ENCODE results near the gene ADAP2. TPM values are rescaled to one million over a fixed set of nuclear protein-coding genes. Genes with fewer than 3 reads are reported as not detected.

Gene ADAP2
- total RNA-seq, 1 donor from 2014 or later, result 0.89 TPM

- no peaks in the 10 kb centered on the region for H3K4me1 Mint-ChIP-seq (ENCODE audit: low read depth, unreplicated experiment)
- Histone ChIP-seq H3K27ac (ENCODE audit: low read depth, low read length) (no peak overlapping the region), H3K4me1 (ENCODE audit: insufficient read depth, low read length) (no peaks in the 10 kb centered on the region), H3K9me3 (ENCODE audit: insufficient read depth, low read depth, low read length) (no peaks in the 10 kb centered on the region), H3K4me2 (ENCODE audit: low read length) (no peak overlapping the region), H3K27me3 (ENCODE audit: insufficient read depth, low read length) (no peaks in the 10 kb centered on the region), H3K4me3 (ENCODE audit: insufficient read depth, low read depth, low read length) (no peak overlapping the region), H3K36me3 (ENCODE audit: insufficient read depth, low read length) (peaks cover 15% of the 10 kb centered on the region), H3K79me2 (ENCODE audit: insufficient read depth, low read length) (peaks cover 17% of the 10 kb centered on the region), H4K20me1 (ENCODE audit: insufficient read depth, low read length) (peaks cover 5% of the 10 kb centered on the region), H2AFZ (ENCODE audit: low read depth, low read length) (no peak overlapping the region), H3K9ac (ENCODE audit: low read length) (no peak overlapping the region)
- no peak for TF ChIP-seq EZH2 (IDR thresholded peaks at IDR 0.05; ENCODE audit: insufficient read depth, low read length)
- TF ChIP-seq, protein P1, sequence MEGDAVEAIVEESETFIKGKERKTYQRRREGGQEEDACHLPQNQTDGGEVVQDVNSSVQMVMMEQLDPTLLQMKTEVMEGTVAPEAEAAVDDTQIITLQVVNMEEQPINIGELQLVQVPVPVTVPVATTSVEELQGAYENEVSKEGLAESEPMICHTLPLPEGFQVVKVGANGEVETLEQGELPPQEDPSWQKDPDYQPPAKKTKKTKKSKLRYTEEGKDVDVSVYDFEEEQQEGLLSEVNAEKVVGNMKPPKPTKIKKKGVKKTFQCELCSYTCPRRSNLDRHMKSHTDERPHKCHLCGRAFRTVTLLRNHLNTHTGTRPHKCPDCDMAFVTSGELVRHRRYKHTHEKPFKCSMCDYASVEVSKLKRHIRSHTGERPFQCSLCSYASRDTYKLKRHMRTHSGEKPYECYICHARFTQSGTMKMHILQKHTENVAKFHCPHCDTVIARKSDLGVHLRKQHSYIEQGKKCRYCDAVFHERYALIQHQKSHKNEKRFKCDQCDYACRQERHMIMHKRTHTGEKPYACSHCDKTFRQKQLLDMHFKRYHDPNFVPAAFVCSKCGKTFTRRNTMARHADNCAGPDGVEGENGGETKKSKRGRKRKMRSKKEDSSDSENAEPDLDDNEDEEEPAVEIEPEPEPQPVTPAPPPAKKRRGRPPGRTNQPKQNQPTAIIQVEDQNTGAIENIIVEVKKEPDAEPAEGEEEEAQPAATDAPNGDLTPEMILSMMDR (IDR thresholded peaks at IDR 0.05; ENCODE audit: insufficient read depth, low read depth, low read length), result no peak
- no peaks in the 10 kb centered on the region for H3K27me3 Mint-ChIP-seq (ENCODE audit: low read depth, unreplicated experiment)
- H3K27ac Mint-ChIP-seq (ENCODE audit: unreplicated experiment), result no peak overlapping the region
- H3K36me3 Mint-ChIP-seq (ENCODE audit: low read depth, unreplicated experiment), result no peaks in the 10 kb centered on the region
- FAIRE-seq, result no peak
- H3K9me3 Mint-ChIP-seq (ENCODE audit: unreplicated experiment), result no peaks in the 10 kb centered on the region
- DNase-seq (ENCODE audit: low read depth), result no peak
- H3K4me3 Mint-ChIP-seq (ENCODE audit: unreplicated experiment), result no peak overlapping the region
Measured at GRCh38 chr17:30897311-30897710, 24.4 kb upstream of the ADAP2 start.

- H3K79me2 ChIP-seq (ENCODE audit: insufficient read depth, low read length), result peaks cover 55% of the 10 kb centered on the region
- DNase-seq (ENCODE audit: low read depth), result no peak
- Mint-ChIP-seq H3K4me1 (ENCODE audit: low read depth, unreplicated experiment) (peaks cover 3% of the 10 kb centered on the region), H3K27me3 (ENCODE audit: low read depth, unreplicated experiment) (no peaks in the 10 kb centered on the region), H3K9me3 (ENCODE audit: unreplicated experiment) (peaks cover 2% of the 10 kb centered on the region), H3K4me3 (ENCODE audit: unreplicated experiment) (peak overlapping the region; percentile 99), H3K36me3 (ENCODE audit: low read depth, unreplicated experiment) (peaks cover 6% of the 10 kb centered on the region), H3K27ac (ENCODE audit: unreplicated experiment) (peak overlapping the region; percentile 86)
- no peaks in the 10 kb centered on the region for H3K27me3 ChIP-seq (ENCODE audit: insufficient read depth, low read length)
- peaks cover 9% of the 10 kb centered on the region for H3K4me1 ChIP-seq (ENCODE audit: insufficient read depth, low read length)
- FAIRE-seq, result no peak
- TF ChIP-seq, protein P1 (IDR thresholded peaks at IDR 0.05; ENCODE audit: insufficient read depth, low read depth, low read length), result no peak
- H3K9ac ChIP-seq (ENCODE audit: low read length), result peak overlapping the region; percentile 90
- H3K4me2 ChIP-seq (ENCODE audit: low read length), result peak overlapping the region; percentile 97
- H4K20me1 ChIP-seq (ENCODE audit: insufficient read depth, low read length), result peaks cover 9% of the 10 kb centered on the region
- H3K36me3 ChIP-seq (ENCODE audit: insufficient read depth, low read length), result peaks cover 9% of the 10 kb centered on the region
- H3K4me3 ChIP-seq (ENCODE audit: insufficient read depth, low read depth, low read length), result peak overlapping the region; percentile 92
- H2AFZ ChIP-seq (ENCODE audit: low read depth, low read length), result peak overlapping the region; percentile 89
- H3K9me3 ChIP-seq (ENCODE audit: insufficient read depth, low read depth, low read length), result no peaks in the 10 kb centered on the region
- H3K27ac ChIP-seq (ENCODE audit: low read depth, low read length), result peak overlapping the region; percentile 70
Measured at GRCh38 chr17:30905742-30906100, 16.0 kb upstream of the ADAP2 start.

DNA sequence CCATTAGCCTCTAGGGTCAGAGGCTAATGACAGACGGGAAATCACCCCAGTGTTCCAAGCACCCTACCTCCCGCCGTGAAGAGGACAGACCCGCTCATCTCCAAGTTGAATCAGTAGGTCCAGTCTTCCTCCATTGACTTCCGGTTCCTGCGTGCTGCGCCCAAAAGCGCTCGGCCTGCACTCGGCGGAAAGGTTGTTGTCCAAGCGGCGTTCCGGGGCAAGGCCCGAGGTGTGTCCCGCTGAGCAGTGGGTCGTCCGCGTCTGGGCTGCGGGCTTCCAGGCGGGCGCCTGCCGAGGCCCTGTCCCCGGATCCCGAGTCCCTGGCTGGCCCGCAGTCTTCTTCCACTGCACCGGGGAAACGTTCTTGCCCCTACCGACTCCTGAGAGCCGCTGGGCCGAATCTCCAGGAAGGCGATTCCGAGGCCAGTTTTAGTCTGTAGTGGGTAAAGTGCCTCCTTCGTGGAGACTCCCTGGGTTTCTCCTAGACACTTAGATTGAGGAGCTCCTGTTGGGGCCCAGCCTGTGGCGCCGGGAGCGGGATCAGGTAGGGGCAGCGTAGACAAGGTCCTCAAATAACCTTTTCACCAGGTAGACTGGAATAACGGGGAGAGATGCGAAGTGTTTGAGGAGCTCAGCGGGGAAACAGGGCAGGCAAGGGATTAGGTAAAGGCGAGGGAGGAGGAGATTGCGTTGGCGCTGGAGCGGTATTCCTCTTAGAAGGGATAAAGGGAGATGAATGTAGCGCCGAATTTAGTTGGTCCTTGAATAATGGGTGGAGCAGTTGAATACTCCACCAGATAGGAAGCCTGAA is 15.4 kb upstream of the ADAP2 start, which contains the start of gene TEFM:
Gene TEFM (minus strand): TSS at position 138 of the 811 bp plus-strand sequence. CDS start 40 bp downstream, at position 98.
- H3K27me3 ChIP-seq (ENCODE audit: insufficient read depth, low read length), result no peaks in the 10 kb centered on the region
- H2AFZ ChIP-seq (ENCODE audit: low read depth, low read length), result peak within 1 kb of the TSS; percentile 89
- H3K27me3 Mint-ChIP-seq (ENCODE audit: low read depth, unreplicated experiment), result no peaks in the 10 kb centered on the region
- peaks cover 6% of the 10 kb centered on the region for H3K36me3 Mint-ChIP-seq (ENCODE audit: low read depth, unreplicated experiment)
- peaks cover 9% of the 10 kb centered on the region for H3K36me3 ChIP-seq (ENCODE audit: insufficient read depth, low read length)
- TF ChIP-seq, protein P1 (IDR thresholded peaks at IDR 0.05; ENCODE audit: insufficient read depth, low read depth, low read length), result no peak
- TF ChIP-seq EZH2 (IDR thresholded peaks at IDR 0.05; ENCODE audit: insufficient read depth, low read length), result no peak
- peak within 1 kb of the TSS; percentile 97 for H3K4me2 ChIP-seq (ENCODE audit: low read length)
- H3K9ac ChIP-seq (ENCODE audit: low read length), result peak within 1 kb of the TSS; percentile 90
- H3K4me1 ChIP-seq (ENCODE audit: insufficient read depth, low read length), result peaks cover 9% of the 10 kb centered on the region
- peak within 1 kb of the TSS; percentile 86 for H3K27ac Mint-ChIP-seq (ENCODE audit: unreplicated experiment)
- H3K27ac ChIP-seq (ENCODE audit: low read depth, low read length), result peak within 1 kb of the TSS; percentile 70
- H3K4me3 Mint-ChIP-seq (ENCODE audit: unreplicated experiment), result peak within 1 kb of the TSS; percentile 99
- peaks cover 2% of the 10 kb centered on the region for H3K9me3 Mint-ChIP-seq (ENCODE audit: unreplicated experiment)
- peaks cover 9% of the 10 kb centered on the region for H4K20me1 ChIP-seq (ENCODE audit: insufficient read depth, low read length)
- no peak for FAIRE-seq
- no peaks in the 10 kb centered on the region for H3K9me3 ChIP-seq (ENCODE audit: insufficient read depth, low read depth, low read length)
- H3K4me3 ChIP-seq (ENCODE audit: insufficient read depth, low read depth, low read length), result peak within 1 kb of the TSS; percentile 92
- DNase-seq (ENCODE audit: low read depth), result peak; percentile 86
- H3K4me1 Mint-ChIP-seq (ENCODE audit: low read depth, unreplicated experiment), result peaks cover 3% of the 10 kb centered on the region
- H3K79me2 ChIP-seq (ENCODE audit: insufficient read depth, low read length), result peaks cover 50% of the 10 kb centered on the region

All from astrocyte (in vitro differentiated cells and primary cell).